GM10266 (cell line): ENCODE results near the gene SNX15.

ENCODE experiments used
- DNase-seq: peaks from one replicate; pipeline ENCODE4 v3.0.0; 2012; ENCODE audit errors: extremely low spot score
- CTCF ChIP-seq: IDR thresholded peaks from 2 replicates; pipeline ENCODE4 v1.5.1; 2012; ENCODE audit warnings: mild to moderate bottlenecking, low read depth; ENCODE audit not compliant: control insufficient read depth, insufficient read depth; ENCODE audit errors: missing control alignments

SNX15 gene

GRCh38 chr11:65008016-65008415 lies 19.2 kb upstream of the SNX15 start:
- no peak for DNase-seq
- no peak for TF ChIP-seq CTCF

GRCh38 chr11:65008873-65009272 lies 18.4 kb upstream of the SNX15 start:
- no peak for DNase-seq
- no peak for TF ChIP-seq CTCF

- TF ChIP-seq CTCF, result peak; percentile 93
- peak; percentile 96 for DNase-seq
Measured at GRCh38 chr11:65013130-65013887, 13.9 kb upstream of the SNX15 start.

- peak; percentile 97 for DNase-seq
Measured at GRCh38 chr11:65013888-65014725, 13.1 kb upstream of the SNX15 start, which contains the start of gene ARL2. ARL2 (plus strand) TSS chr11:65014160; CDS start chr11:65014208, 48 bp downstream.

GRCh38 chr11:65014726-65015227 lies 12.5 kb upstream of the SNX15 start:
- no peak for TF ChIP-seq CTCF
- no peak for DNase-seq

More at GRCh38 chr11:65013888-65014725, 13.1 kb upstream of the SNX15 start, which contains the start of gene ARL2:
- peak; percentile 85 for TF ChIP-seq CTCF

- no peak for DNase-seq
- no peak for TF ChIP-seq CTCF
Measured at GRCh38 chr11:65016705-65017104, 10.5 kb upstream of the SNX15 start.

GRCh38 chr11:65017937-65018336 lies 9.3 kb upstream of the SNX15 start:
- DNase-seq, result no peak
- no peak for TF ChIP-seq CTCF
